K562 treated with DMSO at 1 percent for 4 hours (cell line): ENCODE results near the gene DUSP2. TPM values are rescaled to one million over a fixed set of nuclear protein-coding genes. Genes with fewer than 3 reads are reported as not detected.

Experiments
- total RNA-seq: library from RNA; unstranded; fragments of 300-600 nt; gene quantifications from 2 replicates; pipeline ENCODE4 v1.2.3, GENCODE V29; 2022; ENCODE audit not compliant: insufficient read depth

DUSP2 gene
- not detected in 2 replicates for total RNA-seq

DNA sequence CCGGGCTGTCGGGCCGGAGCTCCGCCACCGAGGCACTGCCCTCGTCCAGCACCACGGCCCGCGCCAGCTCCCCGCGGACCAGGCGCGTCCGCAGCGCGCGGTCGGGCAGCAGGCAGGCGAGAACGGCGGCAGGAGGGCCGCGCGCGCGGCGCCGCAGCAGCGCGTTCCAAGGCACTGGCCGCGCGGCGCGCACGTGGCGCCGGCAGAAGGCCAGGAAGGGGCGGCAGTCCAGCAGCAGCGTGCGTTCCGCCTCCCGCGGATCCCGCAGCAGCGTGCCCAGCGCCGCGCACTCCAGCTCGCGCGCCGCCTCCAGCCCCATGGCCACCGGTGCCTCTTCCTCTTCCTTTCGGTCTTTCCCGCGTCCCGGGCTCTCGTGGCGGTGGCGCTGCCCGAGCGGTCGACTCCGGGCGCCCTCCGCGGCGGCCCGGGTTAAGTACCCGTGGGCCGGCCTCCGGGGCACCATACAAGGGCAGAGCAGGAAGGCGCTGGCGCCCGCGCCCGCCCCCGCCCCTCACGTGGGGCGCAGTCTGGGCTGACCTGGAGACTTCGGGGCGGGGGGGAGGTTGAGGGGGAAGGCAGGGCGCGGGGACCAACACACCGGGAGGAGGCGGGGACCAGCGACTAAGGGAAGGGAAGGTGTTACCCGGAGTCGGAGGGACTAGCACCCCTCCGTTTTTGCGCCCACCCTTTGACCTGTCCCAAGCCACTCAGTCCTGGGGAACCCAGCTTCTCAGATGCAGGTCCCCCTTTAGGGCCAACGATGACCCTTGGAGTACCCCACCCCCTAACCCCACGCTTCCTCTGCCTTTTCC, at the start of gene DUSP2:
TSS of gene DUSP2 (minus strand) at position 405 of the 812 bp plus-strand sequence. CDS start at position 319, 86 bp downstream.

GRCh38 chr2:96138179-96139145, 6.8 kb downstream of the DUSP2 start, which contains the start of gene ASTL:
ASTL (minus strand) TSS chr2:96138502; CDS start chr2:96138436, 66 bp downstream.

GRCh38 chr2:96116424-96116878, 28.8 kb downstream of the DUSP2 start, which contains the start of gene ADRA2B:
ADRA2B (minus strand) TSS chr2:96116571; CDS start chr2:96116149, 422 bp downstream.

Other genes with a start within 250 kb of the DUSP2 start
- gene ANKRD36C, start 153.6 kb downstream of the DUSP2 start, total RNA-seq = 3.1 and 4.3 TPM in 2 replicates
- 0.93 and 1.2 TPM in 2 replicates for gene GPAT2, start 110.5 kb downstream of the DUSP2 start, total RNA-seq
- gene ADRA2B, start 28.9 kb downstream of the DUSP2 start, total RNA-seq = not detected in 2 replicates
- not detected in 2 replicates for gene ASTL, start 6.9 kb downstream of the DUSP2 start, total RNA-seq
- gene STARD7, start 63.4 kb upstream of the DUSP2 start, total RNA-seq = 90.7 and 105 TPM in 2 replicates
- 11.5 and 18.1 TPM in 2 replicates for gene TMEM127, start 120.6 kb upstream of the DUSP2 start, total RNA-seq
- 76.4 and 89.2 TPM in 2 replicates for gene CIAO1, start 120.8 kb upstream of the DUSP2 start, total RNA-seq
- 160 and 207 TPM in 2 replicates for gene SNRNP200, start 160.1 kb upstream of the DUSP2 start, total RNA-seq
- gene ITPRIPL1, start 179.9 kb upstream of the DUSP2 start, total RNA-seq = 1.6 and 1.7 TPM in 2 replicates
- gene NCAPH, start 190.3 kb upstream of the DUSP2 start, total RNA-seq = 37.1 and 45.6 TPM in 2 replicates